Measurements from ENCODE around the gene APOB.

GRCh38 chr2:20962939-20963557, 80.8 kb downstream of the APOB start:
- TF ChIP-seq, protein P1, sequence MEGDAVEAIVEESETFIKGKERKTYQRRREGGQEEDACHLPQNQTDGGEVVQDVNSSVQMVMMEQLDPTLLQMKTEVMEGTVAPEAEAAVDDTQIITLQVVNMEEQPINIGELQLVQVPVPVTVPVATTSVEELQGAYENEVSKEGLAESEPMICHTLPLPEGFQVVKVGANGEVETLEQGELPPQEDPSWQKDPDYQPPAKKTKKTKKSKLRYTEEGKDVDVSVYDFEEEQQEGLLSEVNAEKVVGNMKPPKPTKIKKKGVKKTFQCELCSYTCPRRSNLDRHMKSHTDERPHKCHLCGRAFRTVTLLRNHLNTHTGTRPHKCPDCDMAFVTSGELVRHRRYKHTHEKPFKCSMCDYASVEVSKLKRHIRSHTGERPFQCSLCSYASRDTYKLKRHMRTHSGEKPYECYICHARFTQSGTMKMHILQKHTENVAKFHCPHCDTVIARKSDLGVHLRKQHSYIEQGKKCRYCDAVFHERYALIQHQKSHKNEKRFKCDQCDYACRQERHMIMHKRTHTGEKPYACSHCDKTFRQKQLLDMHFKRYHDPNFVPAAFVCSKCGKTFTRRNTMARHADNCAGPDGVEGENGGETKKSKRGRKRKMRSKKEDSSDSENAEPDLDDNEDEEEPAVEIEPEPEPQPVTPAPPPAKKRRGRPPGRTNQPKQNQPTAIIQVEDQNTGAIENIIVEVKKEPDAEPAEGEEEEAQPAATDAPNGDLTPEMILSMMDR (IDR thresholded peaks at IDR 0.05), result peak; percentile 82
- TF ChIP-seq, protein P2, sequence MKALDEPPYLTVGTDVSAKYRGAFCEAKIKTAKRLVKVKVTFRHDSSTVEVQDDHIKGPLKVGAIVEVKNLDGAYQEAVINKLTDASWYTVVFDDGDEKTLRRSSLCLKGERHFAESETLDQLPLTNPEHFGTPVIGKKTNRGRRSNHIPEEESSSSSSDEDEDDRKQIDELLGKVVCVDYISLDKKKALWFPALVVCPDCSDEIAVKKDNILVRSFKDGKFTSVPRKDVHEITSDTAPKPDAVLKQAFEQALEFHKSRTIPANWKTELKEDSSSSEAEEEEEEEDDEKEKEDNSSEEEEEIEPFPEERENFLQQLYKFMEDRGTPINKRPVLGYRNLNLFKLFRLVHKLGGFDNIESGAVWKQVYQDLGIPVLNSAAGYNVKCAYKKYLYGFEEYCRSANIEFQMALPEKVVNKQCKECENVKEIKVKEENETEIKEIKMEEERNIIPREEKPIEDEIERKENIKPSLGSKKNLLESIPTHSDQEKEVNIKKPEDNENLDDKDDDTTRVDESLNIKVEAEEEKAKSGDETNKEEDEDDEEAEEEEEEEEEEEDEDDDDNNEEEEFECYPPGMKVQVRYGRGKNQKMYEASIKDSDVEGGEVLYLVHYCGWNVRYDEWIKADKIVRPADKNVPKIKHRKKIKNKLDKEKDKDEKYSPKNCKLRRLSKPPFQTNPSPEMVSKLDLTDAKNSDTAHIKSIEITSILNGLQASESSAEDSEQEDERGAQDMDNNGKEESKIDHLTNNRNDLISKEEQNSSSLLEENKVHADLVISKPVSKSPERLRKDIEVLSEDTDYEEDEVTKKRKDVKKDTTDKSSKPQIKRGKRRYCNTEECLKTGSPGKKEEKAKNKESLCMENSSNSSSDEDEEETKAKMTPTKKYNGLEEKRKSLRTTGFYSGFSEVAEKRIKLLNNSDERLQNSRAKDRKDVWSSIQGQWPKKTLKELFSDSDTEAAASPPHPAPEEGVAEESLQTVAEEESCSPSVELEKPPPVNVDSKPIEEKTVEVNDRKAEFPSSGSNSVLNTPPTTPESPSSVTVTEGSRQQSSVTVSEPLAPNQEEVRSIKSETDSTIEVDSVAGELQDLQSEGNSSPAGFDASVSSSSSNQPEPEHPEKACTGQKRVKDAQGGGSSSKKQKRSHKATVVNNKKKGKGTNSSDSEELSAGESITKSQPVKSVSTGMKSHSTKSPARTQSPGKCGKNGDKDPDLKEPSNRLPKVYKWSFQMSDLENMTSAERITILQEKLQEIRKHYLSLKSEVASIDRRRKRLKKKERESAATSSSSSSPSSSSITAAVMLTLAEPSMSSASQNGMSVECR (CRISPR knock-in tag; IDR thresholded peaks at IDR 0.05; ENCODE audit: borderline replicate concordance), result no peak
- TF ChIP-seq ATF2 (CRISPR knock-in tag; IDR thresholded peaks at IDR 0.05; ENCODE audit: borderline replicate concordance, low read depth) (no peak), CBFB (CRISPR knock-in tag; IDR thresholded peaks at IDR 0.05; ENCODE audit: low read depth) (no peak), NR2C2 (CRISPR knock-in tag; IDR thresholded peaks at IDR 0.05) (no peak), NR1H2 (CRISPR knock-in tag; IDR thresholded peaks at IDR 0.05) (no peak), ELF4 (CRISPR knock-in tag; IDR thresholded peaks at IDR 0.05; ENCODE audit: low read depth) (no peak), SP1 (CRISPR knock-in tag; conservative IDR thresholded peaks at IDR 0.05) (no peak), ATF3 (CRISPR knock-in tag; conservative IDR thresholded peaks at IDR 0.05) (no peak), E2F4 (CRISPR knock-in tag; IDR thresholded peaks at IDR 0.05; ENCODE audit: borderline replicate concordance, low read depth) (no peak), GRHL2 (CRISPR knock-in tag; IDR thresholded peaks at IDR 0.05; ENCODE audit: insufficient replicate concordance, severe bottlenecking) (no peak), ZBTB43 (CRISPR knock-in tag; IDR thresholded peaks at IDR 0.05) (no peak), TEAD4 (CRISPR knock-in tag; IDR thresholded peaks at IDR 0.05) (no peak)
